ENCODE measurements around the gene PTGES. TPM values are rescaled to one million over a fixed set of nuclear protein-coding genes. Genes with fewer than 3 reads are reported as not detected.

The PTGES gene
- total and polyA plus RNA-seq, 10 of the 15 experiments (the other 5 are each of a cell fraction or from before 2014, with no cell fraction given): 0.57 TPM; not detected in 9

GRCh38 chr9:129761901-129762369 is 9.1 kb upstream of the PTGES start:
- TF ChIP-seq IRF4 (IDR thresholded peaks at IDR 0.05; ENCODE audit: low read depth, low read length) (no peak), GABPA (IDR thresholded peaks at IDR 0.05; ENCODE audit: low read depth) (no peak), RAD51 (IDR thresholded peaks at IDR 0.05) (no peak), USF1 (IDR thresholded peaks at IDR 0.05; ENCODE audit: borderline replicate concordance, extremely low read length, insufficient read depth, low read depth, low read length) (no peak), RAD21 (IDR thresholded peaks at IDR 0.05; ENCODE audit: insufficient read depth, low read depth, low read length) (no peak), BCL11A (IDR thresholded peaks at IDR 0.05; ENCODE audit: low read depth, low read length) (no peak), GATAD2B (conservative IDR thresholded peaks at IDR 0.05; ENCODE audit: low read depth) (no peak), NFYA (IDR thresholded peaks at IDR 0.05; ENCODE audit: borderline replicate concordance, low read depth, low read length) (no peak), CUX1 (IDR thresholded peaks at IDR 0.05; ENCODE audit: insufficient replicate concordance, low read depth, low read length) (no peak), CHD2 (IDR thresholded peaks at IDR 0.05; ENCODE audit: borderline replicate concordance, low read depth, low read length) (no peak), POLR2AphosphoS5 (IDR thresholded peaks at IDR 0.05; ENCODE audit: low read length) (no peak), JUND (IDR thresholded peaks at IDR 0.05; ENCODE audit: low read depth, low read length) (no peak)
- in situ Hi-C loops (cut with MboI) (no loop called here), intact Hi-C loops (cut with micrococcal nuclease; ENCODE audit: unreplicated experiment) (no loop called here)
- H3K4me3 ChIP-seq: no peak overlapping the region
- SMC1A ChIA-PET (ENCODE audit: uncharacterized antibody, unreplicated experiment): interaction anchor here (0.6 kb wide), 1 partner anchor 18 kb away, joined by 3 read pairs; no protein-coding TSS in a partner anchor
- no peaks in the 10 kb centered on the region for H3K27me3 ChIP-seq (replicated peaks in 1 of 2; ENCODE audit: control insufficient read depth in 2 of 2, insufficient read depth in 2 of 2, low read length in 1 of 2)
- no peaks in the 10 kb centered on the region for H3K36me3 ChIP-seq (ENCODE audit: control insufficient read depth in 2 of 2, insufficient read depth in 2 of 2, low read length in 1 of 2)
- H3K4me1 ChIP-seq (ENCODE audit: control insufficient read depth, insufficient read depth, low read length): peaks cover 4% of the 10 kb centered on the region; the same call in 1 of the 2 replicates
- no peak overlapping the region for H3K27ac ChIP-seq (ENCODE audit: control insufficient read depth, insufficient read depth)
- RAD21 ChIA-PET (ENCODE audit: unreplicated experiment): no interaction called here
- H3K9me3 ChIP-seq (replicated peaks; ENCODE audit: control insufficient read depth, insufficient read depth, low read length): no peaks in the 10 kb centered on the region
- no peaks in the 10 kb centered on the region for H3K79me2 ChIP-seq (ENCODE audit: control insufficient read depth, insufficient read depth, low read length)
- POLR2A ChIA-PET: interaction anchor here (0.6 kb wide), 1 partner anchor 274 kb away, joined by 3 read pairs; no protein-coding TSS in a partner anchor
- ATAC-seq (no peak), FAIRE-seq (no peak), DNase-seq (ENCODE audit: low read depth, low spot score) (no peak)
- H3K4me2 ChIP-seq (ENCODE audit: control insufficient read depth, insufficient read depth): no peak overlapping the region
- CTCF ChIA-PET: interaction anchor here (0.6 to 0.7 kb wide), 2 partner anchors 14 to 28 kb away, joined by 3 to 4 read pairs; no protein-coding TSS in a partner anchor
- H3K9ac ChIP-seq (ENCODE audit: control insufficient read depth, insufficient read depth, low read length): no peak overlapping the region
- no peaks in the 10 kb centered on the region for H4K20me1 ChIP-seq (ENCODE audit: control insufficient read depth, insufficient read depth)
- WGBS (ENCODE audit: insufficient coverage, insufficient replicate concordance, low lambda C conversion rate, missing lambda C conversion rate): 8% methylated on average over 6 of the region's 6 CpGs
- BruUV-seq (replicated peaks): no TSS peak
- no peak overlapping the region for H2AFZ ChIP-seq (ENCODE audit: control insufficient read depth, low read depth, low read length)

Measured in GM12878 (cell line).